ENCODE measurements around the gene BOC.

The BOC gene

DNA sequence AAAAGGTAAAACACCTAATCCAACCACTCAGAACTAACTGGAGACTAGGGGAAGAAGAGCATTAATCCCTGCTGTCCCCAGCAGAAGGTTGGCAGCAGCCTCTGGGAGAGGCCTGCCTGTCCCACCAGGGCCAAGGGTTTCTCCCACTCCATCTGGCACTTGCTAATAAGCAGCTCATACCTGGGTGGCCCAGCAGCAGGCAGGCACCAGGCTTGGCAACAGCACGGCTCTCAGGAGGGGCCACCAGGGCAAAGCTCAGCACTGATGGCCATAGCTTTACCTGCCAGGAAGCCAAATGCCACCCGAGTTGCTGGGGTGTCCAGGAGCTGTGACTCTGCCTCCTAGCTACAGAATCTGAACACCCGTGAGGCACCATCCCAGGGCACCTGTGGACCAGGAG lies 58.3 kb downstream of the BOC start:
- no peak for DNase-seq (ENCODE audit: low read depth in 2 of 2)

DNA sequence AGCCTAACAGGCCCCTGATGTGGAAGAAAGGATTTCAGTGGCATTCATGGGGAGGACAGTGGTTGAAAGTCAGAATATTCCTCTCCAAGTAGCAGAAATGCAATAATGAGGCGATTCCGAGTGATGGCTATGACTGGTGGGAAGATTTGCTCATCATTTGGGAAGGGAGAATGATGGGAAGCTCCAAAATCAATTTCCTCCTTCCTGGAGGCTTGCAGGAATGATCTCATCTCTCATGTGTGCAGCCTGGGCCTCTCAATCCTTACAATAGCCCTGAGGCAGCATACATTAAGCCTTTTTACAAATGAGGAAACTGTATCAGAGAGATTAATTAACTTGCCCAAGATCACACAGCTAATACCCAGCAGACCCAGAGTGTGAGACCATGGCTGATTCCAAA lies 58.7 kb downstream of the BOC start:
- no peak for DNase-seq (ENCODE audit: low read depth in 2 of 2)

DNA sequence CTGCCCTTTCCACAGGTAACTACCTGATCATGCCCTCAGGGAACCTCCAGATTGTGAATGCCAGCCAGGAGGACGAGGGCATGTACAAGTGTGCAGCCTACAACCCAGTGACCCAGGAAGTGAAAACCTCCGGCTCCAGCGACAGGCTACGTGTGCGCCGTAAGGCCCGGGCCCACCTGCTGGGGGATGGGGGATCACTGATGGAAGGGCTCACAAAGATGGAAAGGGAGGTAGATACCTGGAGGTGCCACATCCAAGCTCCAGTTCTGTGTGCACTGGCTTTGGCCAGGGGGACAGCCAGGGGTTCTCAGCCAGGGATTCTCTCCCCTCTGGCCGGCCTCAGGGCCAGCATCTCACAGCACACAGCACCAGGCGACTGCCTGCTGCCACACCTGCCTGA lies 59.4 kb downstream of the BOC start:
- DNase-seq (ENCODE audit: low read depth in 2 of 2), result no peak

DNA sequence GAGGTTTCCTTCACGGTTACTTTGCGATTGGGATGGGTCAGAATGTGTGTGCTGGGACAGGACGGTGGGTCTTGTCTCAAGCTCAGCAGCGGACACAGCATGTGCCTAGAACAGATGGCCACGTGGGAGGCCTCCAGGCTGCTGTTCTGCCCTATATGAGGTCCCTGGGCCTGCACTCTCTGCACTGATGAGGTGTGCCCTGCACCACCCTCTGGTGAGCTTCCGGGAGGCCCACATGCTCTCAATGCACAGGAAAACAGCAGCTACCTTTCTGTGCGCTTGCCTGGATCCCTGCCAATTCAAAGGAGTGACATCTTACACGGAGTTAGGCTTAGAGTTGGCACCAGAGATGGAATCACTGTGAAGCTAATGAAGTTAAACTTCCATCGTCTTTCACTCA lies 59.8 kb downstream of the BOC start:
- DNase-seq (ENCODE audit: low read depth in 2 of 2), result no peak

DNA sequence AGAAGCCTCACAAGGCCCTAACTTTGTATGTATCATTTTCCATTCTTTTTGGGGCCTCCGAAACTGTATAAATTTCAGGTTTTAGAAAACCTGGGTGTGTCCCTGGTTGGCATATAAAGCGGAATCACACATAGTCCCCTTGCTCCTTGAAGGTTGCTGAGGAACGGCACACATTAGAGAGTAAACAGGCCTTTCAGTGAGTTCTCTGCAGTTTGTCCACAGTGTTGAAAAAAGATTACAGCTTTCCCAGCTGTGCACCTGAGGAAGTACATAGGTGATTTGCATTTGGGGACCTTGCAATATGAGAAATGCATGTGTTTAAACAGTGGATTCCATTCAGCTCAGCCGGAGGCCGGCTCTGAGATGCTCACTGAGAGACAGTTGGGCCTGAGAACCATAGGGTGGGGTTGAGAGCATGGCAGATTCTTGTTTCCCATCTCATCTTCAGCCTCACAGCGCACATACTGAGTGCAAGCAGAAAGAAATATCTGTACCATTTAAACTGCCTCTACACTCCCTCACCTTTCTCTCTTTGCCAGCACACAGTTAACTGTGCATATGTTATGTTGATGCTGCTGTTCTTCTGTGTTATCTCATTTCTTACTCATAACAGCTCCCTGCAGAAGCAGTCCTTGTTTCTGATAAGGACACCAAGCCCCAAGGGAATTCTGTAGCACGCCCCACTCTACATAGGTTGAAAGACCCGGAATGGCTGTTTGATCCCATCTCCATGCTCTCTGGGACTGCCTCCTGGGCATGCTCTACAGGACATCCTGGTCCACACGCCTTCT lies 60.4 kb downstream of the BOC start:
- DNase-seq (ENCODE audit: low read depth in 2 of 2), result no peak

DNA sequence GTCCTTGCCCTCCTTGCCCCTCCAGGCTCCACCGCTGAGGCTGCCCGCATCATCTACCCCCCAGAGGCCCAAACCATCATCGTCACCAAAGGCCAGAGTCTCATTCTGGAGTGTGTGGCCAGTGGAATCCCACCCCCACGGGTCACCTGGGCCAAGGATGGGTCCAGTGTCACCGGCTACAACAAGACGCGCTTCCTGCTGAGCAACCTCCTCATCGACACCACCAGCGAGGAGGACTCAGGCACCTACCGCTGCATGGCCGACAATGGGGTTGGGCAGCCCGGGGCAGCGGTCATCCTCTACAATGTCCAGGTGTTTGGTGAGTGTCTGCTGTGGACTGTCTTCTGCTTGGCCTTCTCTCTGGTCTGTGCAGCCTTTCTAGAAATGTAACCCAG lies 61.0 kb downstream of the BOC start:
- no peak for DNase-seq (ENCODE audit: low read depth in 2 of 2)

- DNase-seq (ENCODE audit: low read depth in 2 of 2), result no peak
Observed at GRCh38 chr3:113273011-113273410, 61.7 kb downstream of the BOC start.

DNA sequence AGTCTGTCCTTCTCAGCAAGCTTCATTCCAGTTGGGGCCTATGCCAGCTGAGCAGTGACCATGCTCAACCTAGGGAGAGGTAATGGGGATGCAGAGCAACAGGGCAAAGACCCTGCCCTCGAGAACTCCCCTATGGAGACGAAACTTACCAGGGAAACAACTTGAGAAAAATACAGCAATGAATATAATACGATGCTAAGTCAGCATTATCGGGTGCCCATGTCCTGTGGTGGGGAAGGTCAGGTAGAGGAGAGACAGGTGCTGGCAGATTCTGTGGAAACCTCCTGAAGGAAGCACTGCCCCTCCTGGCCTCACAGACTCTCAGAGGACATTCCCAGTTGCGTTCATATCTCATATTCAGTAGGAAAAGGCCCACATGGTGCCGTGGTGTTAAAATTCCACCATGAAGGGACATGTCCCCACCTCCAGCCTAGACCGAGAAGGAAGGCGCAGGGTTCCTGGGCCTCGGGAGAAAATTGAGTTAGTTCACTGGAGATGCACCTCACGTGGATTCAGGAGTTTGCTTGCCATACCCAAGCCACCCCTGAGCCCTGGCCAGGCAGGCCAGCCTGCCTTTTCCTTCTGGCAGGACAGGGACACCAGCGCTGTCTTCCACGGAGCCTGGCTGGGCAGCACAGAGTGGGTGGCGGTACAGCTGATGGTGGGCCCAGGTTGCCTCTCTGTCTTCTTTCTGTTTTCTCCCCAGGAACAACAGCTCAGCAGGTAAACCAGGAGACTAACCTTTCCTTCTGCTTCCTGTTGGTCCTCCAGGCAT lies 62.4 kb downstream of the BOC start:
- no peak for DNase-seq (ENCODE audit: low read depth in 2 of 2)

- no peak for DNase-seq (ENCODE audit: low read depth in 2 of 2)
Observed at GRCh38 chr3:113274425-113275257, 63.3 kb downstream of the BOC start.

GRCh38 chr3:113275258-113275556 lies 63.9 kb downstream of the BOC start:
- no peak for DNase-seq (ENCODE audit: low read depth in 2 of 2)

GRCh38 chr3:113275583-113275928 lies 64.2 kb downstream of the BOC start:
- no peak for DNase-seq (ENCODE audit: low read depth in 2 of 2)

GRCh38 chr3:113275929-113276750 lies 64.8 kb downstream of the BOC start:
- no peak for DNase-seq (ENCODE audit: low read depth in 2 of 2)

GRCh38 chr3:113276751-113277080 lies 65.4 kb downstream of the BOC start:
- DNase-seq (ENCODE audit: low read depth in 2 of 2), result no peak

DNA sequence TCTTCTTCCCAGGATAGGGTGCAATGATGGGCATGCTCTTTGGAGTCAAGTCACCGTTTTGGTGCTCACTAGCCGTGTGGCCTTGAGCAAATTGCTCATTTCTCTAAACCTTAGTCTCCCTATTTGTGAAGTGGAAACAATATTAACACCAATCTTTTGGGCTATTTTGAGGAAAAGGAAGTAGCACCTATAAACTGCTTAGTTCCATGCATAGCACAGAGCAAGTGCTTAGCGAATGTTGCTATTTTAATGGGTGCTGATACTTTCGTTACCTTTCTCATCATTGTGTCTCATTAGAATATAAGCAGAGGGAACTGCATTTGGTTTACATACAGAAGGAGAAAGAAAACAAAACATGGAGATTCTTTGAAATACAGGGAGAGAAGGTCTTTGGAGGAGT lies 66.1 kb downstream of the BOC start:
- DNase-seq (ENCODE audit: low read depth in 2 of 2), result no peak

- no peak for DNase-seq (ENCODE audit: low read depth in 2 of 2)
Observed at GRCh38 chr3:113277941-113278598, 66.7 kb downstream of the BOC start.

DNA sequence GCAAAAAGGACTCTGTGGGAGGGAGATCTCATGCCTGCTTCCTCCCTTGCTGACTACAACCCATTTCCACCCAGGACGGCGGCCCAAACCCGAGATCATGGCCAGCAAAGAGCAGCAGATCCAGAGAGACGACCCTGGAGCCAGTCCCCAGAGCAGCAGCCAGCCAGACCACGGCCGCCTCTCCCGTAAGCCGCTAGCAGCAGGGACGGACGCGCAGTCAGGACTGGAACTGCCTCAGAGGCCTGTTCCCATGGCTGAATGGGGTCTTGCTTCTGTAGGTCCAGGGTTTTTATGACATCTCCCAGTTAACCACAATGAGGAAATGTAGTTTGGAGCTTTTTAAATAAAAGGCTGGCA lies 67.2 kb downstream of the BOC start:
- DNase-seq (ENCODE audit: low read depth in 2 of 2), result no peak

GRCh38 chr3:113279686-113280085 lies 68.3 kb downstream of the BOC start:
- no peak for DNase-seq (ENCODE audit: low read depth in 2 of 2)

DNA sequence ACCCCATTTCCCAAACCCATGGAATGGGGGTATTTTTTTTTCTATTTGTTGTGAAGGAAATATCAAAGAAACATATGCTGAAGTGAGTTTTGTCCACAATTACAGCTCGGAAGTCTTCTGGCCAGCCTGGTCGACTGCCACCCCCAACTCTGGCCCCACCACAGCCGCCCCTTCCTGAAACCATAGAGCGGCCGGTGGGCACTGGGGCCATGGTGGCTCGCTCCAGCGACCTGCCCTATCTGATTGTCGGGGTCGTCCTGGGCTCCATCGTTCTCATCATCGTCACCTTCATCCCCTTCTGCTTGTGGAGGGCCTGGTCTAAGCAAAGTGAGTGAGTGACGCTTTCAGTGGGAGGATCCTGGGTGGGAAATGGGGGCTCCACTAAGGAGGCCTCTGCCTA lies 71.9 kb downstream of the BOC start:
- no peak for DNase-seq (ENCODE audit: low read depth in 2 of 2)

- DNase-seq (ENCODE audit: low read depth in 2 of 2), result no peak
Observed at GRCh38 chr3:113284453-113285050, 73.2 kb downstream of the BOC start.

- DNase-seq (ENCODE audit: low read depth in 2 of 2), result no peak
Observed at GRCh38 chr3:113285226-113285625, 73.9 kb downstream of the BOC start.

GRCh38 chr3:113285741-113286140 lies 74.4 kb downstream of the BOC start:
- DNase-seq (ENCODE audit: low read depth in 2 of 2), result no peak
